Stomach smooth muscle (tissue), 2 donors: ENCODE data around the gene FLAD1.

Experiments used
- H3K27ac ChIP-seq: one replicate; pipeline ENCODE4 v1.7.0; 2013; ENCODE audit warnings: mild to moderate bottlenecking, low read length, inconsistent platforms
- H3K27me3 ChIP-seq, 2 donors: one replicate each; pipeline ENCODE4 v1.7.0; 2013; ENCODE audit warnings: low read length in 2 of 2; ENCODE audit not compliant: insufficient read depth in 2 of 2, control insufficient read depth in 1 of 2
- H3K36me3 ChIP-seq, 2 donors: one replicate each; pipeline ENCODE4 v1.7.0; 2013; ENCODE audit warnings: low read length in 2 of 2; ENCODE audit not compliant: control insufficient read depth in 2 of 2, insufficient read depth in 2 of 2
- H3K4me1 ChIP-seq: one replicate; pipeline ENCODE4 v1.7.0; 2013; ENCODE audit warnings: low read length; ENCODE audit not compliant: control insufficient read depth, insufficient read depth
- H3K4me3 ChIP-seq, 2 donors: one replicate each; pipeline ENCODE4 v1.7.0; 2013; ENCODE audit warnings: low read length in 2 of 2
- H3K9ac ChIP-seq, 2 donors: one replicate each; pipeline ENCODE4 v1.7.0; 2013; ENCODE audit warnings: low read length in 2 of 2, mild to moderate bottlenecking in 1 of 2
- H3K9me3 ChIP-seq, 2 donors: one replicate each; pipeline ENCODE4 v1.7.0; 2013; ENCODE audit warnings: low read length in 2 of 2; ENCODE audit not compliant: control insufficient read depth in 2 of 2
- donor health status: healthy.
- donor health status: Pancreatic carcinoma.

Gene FLAD1

DNA sequence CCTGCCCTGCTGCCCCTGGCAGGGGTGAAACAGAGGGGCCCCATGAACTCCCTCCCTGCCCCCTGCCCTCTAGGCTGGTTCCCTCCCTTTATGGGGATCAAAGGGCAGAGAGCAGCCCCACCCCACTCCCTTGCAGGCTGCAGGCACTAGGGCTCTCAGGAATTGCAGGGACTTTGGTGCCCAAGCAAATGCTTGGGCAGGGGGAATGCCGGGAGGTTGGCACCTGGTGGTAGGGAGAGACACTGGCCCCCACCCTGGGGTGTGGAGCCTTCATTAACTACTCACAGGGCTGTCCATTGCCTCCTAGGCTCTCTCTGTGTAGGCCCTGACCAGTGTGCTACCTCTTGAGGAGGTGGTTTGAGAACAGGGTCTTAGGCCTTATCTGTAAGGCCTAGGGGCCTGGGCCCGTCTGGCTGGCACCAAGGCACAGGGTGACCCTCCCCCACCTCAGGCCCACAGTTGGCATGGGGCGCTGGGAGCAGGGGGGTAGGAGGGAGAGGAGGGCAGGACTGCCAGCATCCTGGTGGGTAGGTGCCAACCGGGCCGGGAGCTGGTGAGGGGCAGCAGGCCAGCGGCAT is 24.2 kb downstream of the FLAD1 start:
- peaks cover 63% of the 10 kb centered on the region for H3K4me1 ChIP-seq
- H3K9ac ChIP-seq, result peak overlapping the region; percentile 48 to 55
- H3K27ac ChIP-seq, result peak overlapping the region; percentile 94
- no peaks in the 10 kb centered on the region for H3K9me3 ChIP-seq
- H3K4me3 ChIP-seq, result peak overlapping the region in 1 of 2 donors; percentile 44
- H3K27me3 ChIP-seq, result no peaks in the 10 kb centered on the region
- H3K36me3 ChIP-seq, result no peaks in the 10 kb centered on the region

DNA sequence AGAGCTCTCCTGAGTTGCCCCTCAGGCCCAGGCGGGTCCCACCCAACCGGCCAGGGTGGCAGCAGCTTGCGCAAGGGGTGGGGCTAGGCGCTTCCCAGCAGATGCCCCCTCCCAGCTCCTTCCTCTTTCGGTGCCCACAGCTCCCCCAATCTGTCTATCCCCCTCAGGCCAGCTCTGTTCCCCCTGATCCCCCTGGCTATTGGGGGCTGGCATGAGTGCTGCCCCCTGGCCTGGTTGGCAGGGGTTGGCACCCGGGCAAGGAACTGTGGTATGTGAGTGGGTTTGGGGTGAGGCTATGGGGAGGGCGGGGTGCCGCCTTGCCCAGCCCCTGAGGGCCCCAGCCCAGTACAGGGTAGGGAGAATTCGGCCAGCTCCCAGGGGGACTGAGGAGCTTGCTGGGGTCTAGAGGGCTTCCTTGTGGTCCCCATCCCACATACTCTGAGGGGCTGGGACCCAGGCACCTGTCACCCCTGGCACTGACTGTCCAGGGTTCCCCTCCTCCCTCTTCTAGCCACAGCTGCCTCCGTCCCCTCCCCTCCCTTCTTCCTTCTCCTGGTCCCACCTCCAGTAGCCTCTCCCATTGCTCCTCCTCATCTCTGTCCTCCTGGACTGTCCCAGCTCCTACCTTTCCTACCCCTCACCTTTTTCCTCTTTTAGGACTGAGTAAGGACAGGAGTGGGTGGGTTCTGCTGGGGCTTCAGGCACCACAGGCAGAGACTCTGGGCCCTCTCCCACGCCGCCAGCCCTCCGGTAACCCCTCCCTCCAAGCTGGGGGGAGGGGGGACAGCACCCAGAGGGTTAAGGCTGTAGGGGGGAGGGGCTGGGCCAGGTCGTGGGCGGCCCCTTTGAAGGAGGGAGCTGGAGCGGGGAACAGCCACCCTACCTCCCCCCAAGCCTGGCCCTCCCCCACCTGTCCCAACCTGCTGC is 25.1 kb downstream of the FLAD1 start:
- H3K4me1 ChIP-seq, result peaks cover 70% of the 10 kb centered on the region
- peak overlapping the region; percentile 21 to 48 for H3K9ac ChIP-seq
- no peak overlapping the region for H3K4me3 ChIP-seq
- no peaks in the 10 kb centered on the region for H3K9me3 ChIP-seq
- H3K36me3 ChIP-seq, result no peaks in the 10 kb centered on the region
- H3K27ac ChIP-seq, result peak overlapping the region; percentile 94
- H3K27me3 ChIP-seq, result no peaks in the 10 kb centered on the region

DNA sequence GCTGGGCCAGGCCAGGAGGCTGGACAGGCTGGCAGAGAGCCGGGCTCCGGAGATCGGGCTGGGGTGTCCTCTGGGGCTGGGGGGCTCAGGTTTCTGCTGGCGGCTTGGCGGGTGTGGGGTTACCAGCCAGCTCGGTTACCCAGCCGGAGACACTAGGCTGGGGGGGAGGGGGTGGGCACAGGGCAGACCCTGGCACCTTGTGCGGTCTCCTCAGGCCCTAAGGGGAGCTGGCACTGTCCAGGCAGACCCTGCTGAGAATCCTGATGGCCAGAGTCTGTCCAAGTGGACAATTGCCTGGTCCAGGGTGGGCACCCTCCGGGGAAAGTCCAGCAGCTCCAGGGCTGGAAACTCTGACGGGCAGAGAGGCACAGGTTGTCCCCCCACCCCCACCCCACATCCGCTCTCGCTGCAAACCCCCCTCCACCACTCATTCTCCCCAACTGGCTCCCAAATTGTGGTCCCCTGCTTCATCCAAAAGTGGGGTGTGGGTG is 26.1 kb downstream of the FLAD1 start:
- H3K9ac ChIP-seq, result no peak overlapping the region
- no peaks in the 10 kb centered on the region for H3K9me3 ChIP-seq
- H3K36me3 ChIP-seq, result no peaks in the 10 kb centered on the region
- H3K4me1 ChIP-seq, result peaks cover 66% of the 10 kb centered on the region
- no peaks in the 10 kb centered on the region for H3K27me3 ChIP-seq
- no peak overlapping the region for H3K27ac ChIP-seq
- no peak overlapping the region for H3K4me3 ChIP-seq

GRCh38 chr1:155009742-155010141 is 26.6 kb downstream of the FLAD1 start:
- Histone ChIP-seq H3K9ac (no peak overlapping the region), H3K36me3 (no peaks in the 10 kb centered on the region), H3K27me3 (no peaks in the 10 kb centered on the region), H3K4me3 (no peak overlapping the region), H3K27ac (no peak overlapping the region), H3K4me1 (peaks cover 61% of the 10 kb centered on the region), H3K9me3 (no peaks in the 10 kb centered on the region)

- Histone ChIP-seq H3K27me3 (no peaks in the 10 kb centered on the region), H3K36me3 (no peaks in the 10 kb centered on the region), H3K9me3 (no peaks in the 10 kb centered on the region), H3K27ac (peak overlapping the region; percentile 55), H3K4me1 (peaks cover 56% of the 10 kb centered on the region), H3K4me3 (no peak overlapping the region), H3K9ac (no peak overlapping the region)
Observed at GRCh38 chr1:155010211-155010918, 27.2 kb downstream of the FLAD1 start.

GRCh38 chr1:155011004-155011416 is 27.9 kb downstream of the FLAD1 start:
- H3K9ac ChIP-seq, result no peak overlapping the region

GRCh38 chr1:155011437-155012025 is 28.4 kb downstream of the FLAD1 start:
- Histone ChIP-seq H3K4me3 (peak overlapping the region in 1 of 2 donors; percentile 15), H3K4me1 (peaks cover 44% of the 10 kb centered on the region), H3K36me3 (no peaks in the 10 kb centered on the region), H3K9ac (no peak overlapping the region), H3K27me3 (no peaks in the 10 kb centered on the region), H3K9me3 (no peaks in the 10 kb centered on the region), H3K27ac (peak overlapping the region; percentile 55)

More at GRCh38 chr1:155011004-155011416, 27.9 kb downstream of the FLAD1 start:
- Histone ChIP-seq H3K36me3 (no peaks in the 10 kb centered on the region), H3K27me3 (no peaks in the 10 kb centered on the region), H3K4me1 (peaks cover 49% of the 10 kb centered on the region), H3K4me3 (no peak overlapping the region), H3K27ac (peak overlapping the region; percentile 55), H3K9me3 (no peaks in the 10 kb centered on the region)

DNA sequence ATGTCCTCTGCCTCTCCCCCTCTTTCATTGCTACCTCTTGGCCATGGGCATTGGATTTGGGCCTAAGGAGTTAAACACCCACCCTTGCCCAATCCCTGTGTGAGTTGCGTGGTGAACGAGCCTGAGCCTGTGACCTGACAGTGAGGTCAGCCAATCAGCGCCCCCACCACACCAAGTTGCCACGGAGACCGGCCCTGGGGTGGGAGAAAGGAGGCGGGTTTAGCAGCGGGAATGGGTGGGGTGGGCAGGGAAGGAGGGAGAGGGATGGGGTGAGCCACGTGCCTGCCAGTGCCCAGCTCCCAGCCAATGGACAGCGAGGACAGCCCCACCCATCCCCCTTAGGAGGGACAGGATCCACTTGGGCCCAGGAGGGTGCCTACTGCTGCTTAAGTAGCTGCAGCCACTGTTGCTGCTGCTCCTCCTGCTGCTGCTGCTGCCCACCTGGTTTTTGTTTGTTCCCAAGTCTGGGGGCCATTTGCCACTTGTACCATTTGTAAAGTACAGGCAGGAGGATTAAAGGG is 28.9 kb downstream of the FLAD1 start:
- Histone ChIP-seq H3K27ac (peak overlapping the region; percentile 55), H3K4me3 (peak overlapping the region in 1 of 2 donors; percentile 15), H3K4me1 (peaks cover 43% of the 10 kb centered on the region), H3K36me3 (no peaks in the 10 kb centered on the region), H3K9me3 (no peaks in the 10 kb centered on the region), H3K27me3 (no peaks in the 10 kb centered on the region), H3K9ac (no peak overlapping the region)

DNA sequence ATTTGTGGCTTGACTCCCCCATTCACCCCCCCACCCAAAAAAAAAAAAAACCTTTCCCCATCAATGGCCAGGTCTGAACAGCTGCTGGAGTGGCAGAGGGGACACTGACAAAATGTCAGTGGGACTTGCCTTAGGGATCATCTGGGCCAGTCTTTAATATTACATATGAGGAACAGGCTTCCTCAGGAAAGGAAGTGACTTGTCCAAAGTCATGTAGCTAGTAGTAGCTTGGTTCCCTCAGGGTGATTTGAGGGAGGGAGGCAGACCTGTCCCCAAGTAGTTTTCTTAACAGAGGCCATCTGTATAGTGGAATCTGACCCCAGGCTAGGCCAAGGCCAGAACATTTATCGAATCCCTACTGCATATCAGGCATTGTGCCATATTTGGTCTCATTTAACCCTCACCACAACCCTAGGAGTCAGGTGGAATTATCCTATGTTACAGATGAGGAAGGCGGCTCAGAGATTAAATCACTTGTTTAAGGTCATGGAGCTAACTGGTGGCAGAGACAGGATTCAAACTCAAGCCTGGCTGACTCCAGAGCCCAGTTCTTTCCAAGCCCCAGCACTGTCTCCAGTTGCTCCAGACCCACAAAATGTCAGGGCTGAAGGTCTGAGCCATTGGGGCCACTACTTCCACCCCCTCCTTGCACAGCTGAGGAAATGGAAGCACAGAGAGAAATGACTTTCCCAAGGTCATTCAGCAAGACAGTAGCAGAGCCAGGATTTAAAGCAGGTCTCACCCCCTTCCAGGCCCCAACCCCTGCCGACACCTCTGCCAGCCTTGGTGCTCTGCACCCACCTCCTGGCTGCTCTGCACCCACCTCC is 29.8 kb downstream of the FLAD1 start:
- Histone ChIP-seq H3K36me3 (no peaks in the 10 kb centered on the region), H3K27me3 (no peaks in the 10 kb centered on the region), H3K9ac (no peak overlapping the region), H3K27ac (peak overlapping the region; percentile 18), H3K4me3 (no peak overlapping the region), H3K4me1 (peaks cover 43% of the 10 kb centered on the region), H3K9me3 (no peaks in the 10 kb centered on the region)
